MG63 (cell line): ENCODE measurements around the gene C11orf58. TPM values are rescaled to one million over a fixed set of nuclear protein-coding genes. Genes with fewer than 3 reads are reported as not detected.

Source experiments
- DNase-seq: peaks from one replicate; pipeline ENCODE4 v3.0.0-alpha.2; 2020
- H3K27me3 ChIP-seq: fragments of 250-450 bp; sonication (Bioruptor Pico); 2 replicates; pipeline ENCODE4 v1.5.1; 2020; ENCODE audit warnings: mild to moderate bottlenecking, moderate library complexity
- H3K36me3 ChIP-seq: fragments of 250-450 bp; sonication (Bioruptor Pico); 2 replicates; pipeline ENCODE4 v1.5.1; 2020; ENCODE audit warnings: mild to moderate bottlenecking, moderate library complexity
- H3K4me3 ChIP-seq: fragments of 250-450 bp; sonication (Bioruptor Pico); 2 replicates; pipeline ENCODE4 v1.5.1; 2020; ENCODE audit warnings: mild to moderate bottlenecking, moderate library complexity
- H3K9me3 ChIP-seq: fragments of 250-450 bp; sonication (Bioruptor Pico); 2 replicates; pipeline ENCODE4 v1.5.1; 2020; ENCODE audit warnings: mild to moderate bottlenecking, moderate library complexity
- total RNA-seq: library from RNA; depleted of rRNA; stranded (reverse); fragments of >200 nt; shearing (Covaris generic); gene quantifications from 2 replicates; pipeline ENCODE4 v1.2.3, GENCODE V29; 2014; ENCODE audit warnings: low replicate concordance

C11orf58 gene
- total RNA-seq, 1 experiment from 2014 or later = 165 TPM

DNA sequence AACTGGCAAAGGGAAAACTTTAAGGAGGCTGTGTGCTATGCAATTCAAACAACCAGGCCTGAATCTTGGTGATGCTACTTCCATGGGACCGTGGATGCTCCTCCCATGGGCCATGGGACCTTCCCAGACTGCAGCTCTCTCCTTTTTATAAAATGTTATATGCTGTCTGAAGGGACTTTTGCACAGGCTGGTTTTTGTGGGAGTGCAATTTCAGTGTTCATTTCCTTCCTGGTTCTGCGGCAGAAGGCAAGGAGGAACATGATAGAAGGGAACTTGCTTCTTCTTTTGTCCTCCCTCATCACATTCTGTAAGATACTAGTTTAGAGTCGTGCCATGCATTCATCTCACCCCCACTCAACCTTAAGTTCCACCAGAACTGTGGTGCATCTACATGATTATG lies 68.9 kb downstream of the C11orf58 start:
- no peak for DNase-seq
- Histone ChIP-seq H3K9me3 (no peaks in the 10 kb centered on the region), H3K27me3 (no peaks in the 10 kb centered on the region), H3K36me3 (no peaks in the 10 kb centered on the region), H3K4me3 (no peak overlapping the region)
